H1 (cell line): ENCODE measurements around the gene DAW1.

Experiments
- ATF2 ChIP-seq: IDR thresholded peaks from 2 replicates; pipeline ENCODE4 v1.6.1; 2012; ENCODE audit warnings: low read length, inconsistent platforms
- ATF3 ChIP-seq: IDR thresholded peaks from 2 replicates; pipeline ENCODE4 v1.6.1; 2011; ENCODE audit warnings: low read depth, mild to moderate bottlenecking, low read length; ENCODE audit not compliant: insufficient read depth
- CREB1 ChIP-seq: IDR thresholded peaks from 2 replicates; pipeline ENCODE4 v1.6.1; 2012; ENCODE audit warnings: inconsistent platforms
- CTCF ChIP-seq, 3 experiments: IDR thresholded peaks; 1 replicate in 2 of 3; 2 replicates in 1 of 3; pipeline versions ENCODE4 v1.5.1 to v1.6.1; 2011; ENCODE audit warnings: low read length in 3 of 3, mild to moderate bottlenecking in 3 of 3, inconsistent platforms in 2 of 3, low read depth in 1 of 3, moderate library complexity in 1 of 3; ENCODE audit not compliant: insufficient read depth in 1 of 3; ENCODE audit errors: control extremely low read depth in 1 of 3
- EP300 ChIP-seq, 2 experiments: IDR thresholded peaks; 1 replicate in 1 of 2; 2 replicates in 1 of 2; pipeline ENCODE4 v1.6.1; 2011 to 2012; ENCODE audit warnings: low read depth in 2 of 2, low read length in 2 of 2, mild to moderate bottlenecking in 2 of 2, borderline replicate concordance in 1 of 2, inconsistent platforms in 1 of 2, moderate library complexity in 1 of 2
- JUND ChIP-seq: IDR thresholded peaks from 2 replicates; pipeline ENCODE4 v1.6.1; 2011; ENCODE audit warnings: mild to moderate bottlenecking, improper control_type of control experiment, low read length
- POLR2A ChIP-seq, 2 experiments: IDR thresholded peaks; 1 replicate in 1 of 2; 2 replicates in 1 of 2; pipeline ENCODE4 v1.6.1; 2011; ENCODE audit warnings: low read depth in 2 of 2, low read length in 2 of 2, mild to moderate bottlenecking in 2 of 2; ENCODE audit errors: control extremely low read depth in 1 of 2
- POLR2AphosphoS5 ChIP-seq: IDR thresholded peaks from 2 replicates; pipeline ENCODE4 v1.6.1; 2011; ENCODE audit warnings: low read depth, low read length
- SRF ChIP-seq: IDR thresholded peaks from 2 replicates; pipeline ENCODE4 v1.6.1; 2011; ENCODE audit warnings: mild to moderate bottlenecking, low read depth, low read length, moderate library complexity
- TCF12 ChIP-seq: IDR thresholded peaks from 2 replicates; pipeline ENCODE4 v1.6.1; 2011; ENCODE audit warnings: low read depth, mild to moderate bottlenecking, low read length
- ZNF274 ChIP-seq: IDR thresholded peaks from 2 replicates; pipeline ENCODE4 v1.7.0; 2012; ENCODE audit warnings: low read length, borderline replicate concordance; ENCODE audit errors: extremely low read depth

GRCh38 chr2:227848586-227848985 is 22.8 kb upstream of the DAW1 start:
- TF ChIP-seq POLR2AphosphoS5: no peak
- no peak for TF ChIP-seq CTCF (IDR thresholded peaks at IDR 0.05; ENCODE audit: control extremely low read depth in 1 of 3, insufficient read depth in 1 of 3, low read depth in 1 of 3, low read length in 3 of 3)
- TF ChIP-seq TCF12: no peak
- TF ChIP-seq ZNF274: no peak
- TF ChIP-seq ATF3: no peak
- no peak for TF ChIP-seq EP300 (IDR thresholded peaks at IDR 0.05; ENCODE audit: borderline replicate concordance in 1 of 2, low read depth in 2 of 2, low read length in 2 of 2)
- no peak for TF ChIP-seq JUND
- no peak for TF ChIP-seq SRF
- TF ChIP-seq CREB1: no peak
- TF ChIP-seq POLR2A (IDR thresholded peaks at IDR 0.05; ENCODE audit: control extremely low read depth in 1 of 2, low read depth in 2 of 2, low read length in 2 of 2): no peak
- TF ChIP-seq ATF2: no peak
